Neural progenitor cell (in vitro differentiated cells): ENCODE measurements around the gene EPS8.

Experiments
- EZH2 ChIP-seq: fragments of 200-600 bp; sonication (generic); IDR thresholded peaks from 2 replicates; pipeline ENCODE4 v1.6.1; 2017; ENCODE audit warnings: antibody characterized with exemption, mild to moderate bottlenecking, moderate library complexity
- TF ChIP-seq, protein P1 (sequence below): fragments of 200-600 bp; sonication (generic); IDR thresholded peaks from 2 replicates; pipeline ENCODE4 v1.5.1; 2017; ENCODE audit warnings: antibody characterized with exemption, mild to moderate bottlenecking

DNA sequence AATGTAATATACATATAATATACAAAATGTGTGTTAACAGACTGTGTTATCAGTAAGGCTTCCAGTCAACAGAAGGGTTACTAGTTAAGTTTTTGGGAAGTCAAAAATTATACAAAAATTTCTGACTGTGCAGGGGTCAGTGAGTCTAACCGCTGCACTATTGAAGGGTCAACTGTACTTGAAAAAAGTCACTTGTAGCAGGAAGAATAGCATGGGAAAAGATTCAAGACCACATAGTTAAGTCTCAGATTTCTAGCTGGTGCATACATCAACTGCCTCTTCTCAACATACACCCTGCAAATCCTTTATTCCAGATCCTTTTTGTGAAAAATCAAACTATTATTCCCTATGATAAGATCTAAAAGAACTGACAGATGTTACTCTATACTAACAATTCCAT lies 5.9 kb downstream of the EPS8 start:
- TF ChIP-seq, protein P1, sequence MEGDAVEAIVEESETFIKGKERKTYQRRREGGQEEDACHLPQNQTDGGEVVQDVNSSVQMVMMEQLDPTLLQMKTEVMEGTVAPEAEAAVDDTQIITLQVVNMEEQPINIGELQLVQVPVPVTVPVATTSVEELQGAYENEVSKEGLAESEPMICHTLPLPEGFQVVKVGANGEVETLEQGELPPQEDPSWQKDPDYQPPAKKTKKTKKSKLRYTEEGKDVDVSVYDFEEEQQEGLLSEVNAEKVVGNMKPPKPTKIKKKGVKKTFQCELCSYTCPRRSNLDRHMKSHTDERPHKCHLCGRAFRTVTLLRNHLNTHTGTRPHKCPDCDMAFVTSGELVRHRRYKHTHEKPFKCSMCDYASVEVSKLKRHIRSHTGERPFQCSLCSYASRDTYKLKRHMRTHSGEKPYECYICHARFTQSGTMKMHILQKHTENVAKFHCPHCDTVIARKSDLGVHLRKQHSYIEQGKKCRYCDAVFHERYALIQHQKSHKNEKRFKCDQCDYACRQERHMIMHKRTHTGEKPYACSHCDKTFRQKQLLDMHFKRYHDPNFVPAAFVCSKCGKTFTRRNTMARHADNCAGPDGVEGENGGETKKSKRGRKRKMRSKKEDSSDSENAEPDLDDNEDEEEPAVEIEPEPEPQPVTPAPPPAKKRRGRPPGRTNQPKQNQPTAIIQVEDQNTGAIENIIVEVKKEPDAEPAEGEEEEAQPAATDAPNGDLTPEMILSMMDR, result no peak
- no peak for TF ChIP-seq EZH2
